ENCODE data around the gene TMEM87A. TPM values are rescaled to one million over a fixed set of nuclear protein-coding genes. Genes with fewer than 3 reads are reported as not detected.
A peak's percentile ranks its signal among the peaks of the same experiment; 100 is the strongest.
"Not testable (repeated sequence)": the region's sequence is repeated elsewhere in the genome, so short reads cannot be mapped to it uniquely, and the experiment has no call there.

TMEM87A gene
- total RNA-seq, 2 donors from 2014 or later = 31.4 to 36.6 TPM

- Histone ChIP-seq H3K27ac (no peak overlapping the region), H3K4me3 (no peak overlapping the region), H3K4me1 (no peaks in the 10 kb centered on the region), H3K36me3 (replicated peaks in 1 of 2; ENCODE audit: insufficient read depth in 1 of 2, low read depth in 2 of 2) (peaks cover 0 to 12% of the 10 kb centered on the region in 2 donors), H3K27me3 (no peaks in the 10 kb centered on the region), H3K9me3 (no peaks in the 10 kb centered on the region)
- intact Hi-C loops (cut with DNase I) = no loop called here
- no peak for DNase-seq
- TF ChIP-seq POLR2A (IDR thresholded peaks at IDR 0.05) (no peak), CTCF (IDR thresholded peaks at IDR 0.05) (no peak)
- 76 to 79% methylated on average over 5 of the region's 5 CpGs for WGBS, 2 donors
- ATAC-seq = no peak
These were observed 40.6 kb downstream of the TMEM87A start for GRCh38 chr15:42232606-42233005.

GRCh38 chr15:42231088-42231487 is 42.1 kb downstream of the TMEM87A start:
- TF ChIP-seq POLR2A (IDR thresholded peaks at IDR 0.05) = no peak
- TF ChIP-seq CTCF (IDR thresholded peaks at IDR 0.05) = no peak
- H3K4me3 ChIP-seq = no peak overlapping the region
- ATAC-seq = no peak
- 95 to 97% methylated on average over 1 of the region's 1 CpG for WGBS, 2 donors
- intact Hi-C loops (cut with DNase I) = no loop called here
- H3K36me3 ChIP-seq (replicated peaks in 1 of 2; ENCODE audit: insufficient read depth in 1 of 2, low read depth in 2 of 2) = peaks cover 0 to 14% of the 10 kb centered on the region in 2 donors
- no peaks in the 10 kb centered on the region for H3K27me3 ChIP-seq
- DNase-seq = no peak
- no peak overlapping the region for H3K27ac ChIP-seq
- H3K9me3 ChIP-seq = no peaks in the 10 kb centered on the region
- H3K4me1 ChIP-seq = no peaks in the 10 kb centered on the region

- DNase-seq; H3K4me3 ChIP-seq; H3K27me3 ChIP-seq; H3K27ac ChIP-seq; ATAC-seq; intact Hi-C loops (cut with DNase I); H3K9me3 ChIP-seq; H3K4me1 ChIP-seq: not testable (repeated sequence)
- peaks cover 0 to 23% of the 10 kb centered on the region in 2 donors for H3K36me3 ChIP-seq (replicated peaks in 1 of 2; ENCODE audit: insufficient read depth in 1 of 2, low read depth in 2 of 2)
- WGBS, 2 donors = 95 to 97% methylated on average over 5 of the region's 5 CpGs
These were observed 44.3 kb downstream of the TMEM87A start for GRCh38 chr15:42228981-42229380.

- H3K4me3 ChIP-seq = no peak overlapping the region
- TF ChIP-seq CTCF (IDR thresholded peaks at IDR 0.05) (no peak), POLR2A (IDR thresholded peaks at IDR 0.05) (no peak)
- no peaks in the 10 kb centered on the region for H3K27me3 ChIP-seq
- intact Hi-C loops (cut with DNase I) = no loop called here
- 14 to 26% methylated on average over 1 of the region's 1 CpG for WGBS, 2 donors
- DNase-seq = no peak
- H3K36me3 ChIP-seq (replicated peaks in 1 of 2; ENCODE audit: insufficient read depth in 1 of 2, low read depth in 2 of 2) = peaks cover 0 to 23% of the 10 kb centered on the region in 2 donors
- H3K27ac ChIP-seq = no peak overlapping the region
- H3K9me3 ChIP-seq = no peaks in the 10 kb centered on the region
- no peaks in the 10 kb centered on the region for H3K4me1 ChIP-seq
- no peak for ATAC-seq
These were observed 45.2 kb downstream of the TMEM87A start for GRCh38 chr15:42228036-42228435.

- no peak for ATAC-seq
- intact Hi-C loops (cut with DNase I) = no loop called here
- H3K4me3 ChIP-seq = no peak overlapping the region
- DNase-seq = peak in 1 of 4 donors; percentile 4
- no peak overlapping the region for H3K27ac ChIP-seq
- H3K36me3 ChIP-seq (replicated peaks in 1 of 2; ENCODE audit: insufficient read depth in 1 of 2, low read depth in 2 of 2) = peaks cover 0 to 21% of the 10 kb centered on the region in 2 donors
- H3K27me3 ChIP-seq = no peaks in the 10 kb centered on the region
- WGBS, 2 donors = 88 to 89% methylated on average over 5 of the region's 5 CpGs
- no peak for TF ChIP-seq CTCF (IDR thresholded peaks at IDR 0.05)
- TF ChIP-seq POLR2A (IDR thresholded peaks at IDR 0.05) = no peak
- H3K4me1 ChIP-seq = no peaks in the 10 kb centered on the region
- H3K9me3 ChIP-seq = no peaks in the 10 kb centered on the region
These were observed 46.6 kb downstream of the TMEM87A start for GRCh38 chr15:42226648-42227047.

Data from body of pancreas (tissue), 4 donors.